Middle frontal gyrus (tissue), 1 donor: Measurements from ENCODE around the gene CLEC4M.
"Not testable (repeated sequence)": the region's sequence is repeated elsewhere in the genome, so short reads cannot be mapped to it uniquely, and the experiment has no call there.

Experiments used
- DNase-seq: peaks from one replicate; pipeline ENCODE4 v3.0.0-alpha.2; 2015; ENCODE audit warnings: low spot score; ENCODE audit errors: extremely low spot score

Gene CLEC4M

GRCh38 chr19:7740682-7741054 is 22.4 kb upstream of the CLEC4M start:
- DNase-seq: no peak

GRCh38 chr19:7742575-7742974 is 20.5 kb upstream of the CLEC4M start:
- no peak for DNase-seq

GRCh38 chr19:7742991-7743390 is 20.1 kb upstream of the CLEC4M start:
- no peak for DNase-seq

- DNase-seq: no peak
These were observed 19.6 kb upstream of the CLEC4M start for GRCh38 chr19:7743425-7743841.

GRCh38 chr19:7744199-7744786 is 18.8 kb upstream of the CLEC4M start:
- no peak for DNase-seq

GRCh38 chr19:7744871-7745650 is 18.0 kb upstream of the CLEC4M start:
- no peak for DNase-seq

- not testable (repeated sequence) for DNase-seq
These were observed 16.7 kb upstream of the CLEC4M start for GRCh38 chr19:7746306-7746705.

GRCh38 chr19:7746903-7747884 is 15.8 kb upstream of the CLEC4M start, which contains the start of gene CD209:
TSS of gene CD209 (minus strand) at chr19:7747534. CDS start at chr19:7747511, 23 bp downstream.
- DNase-seq: no peak

- DNase-seq: no peak
These were observed 14.9 kb upstream of the CLEC4M start for GRCh38 chr19:7748171-7748570.

- no peak for DNase-seq
These were observed 14.3 kb upstream of the CLEC4M start for GRCh38 chr19:7748756-7749155.

GRCh38 chr19:7751157-7751783 is 11.8 kb upstream of the CLEC4M start:
- DNase-seq: no peak

GRCh38 chr19:7756258-7756657 is 6.8 kb upstream of the CLEC4M start:
- no peak for DNase-seq

- DNase-seq: no peak
These were observed 5.7 kb upstream of the CLEC4M start for GRCh38 chr19:7757358-7757757.

GRCh38 chr19:7759156-7759555 is 3.9 kb upstream of the CLEC4M start:
- no peak for DNase-seq

GRCh38 chr19:7763696-7764095 is 653 bp downstream of the CLEC4M start:
- DNase-seq: no peak

- DNase-seq: not testable (repeated sequence)
These were observed 1.1 kb downstream of the CLEC4M start for GRCh38 chr19:7764157-7764556.

GRCh38 chr19:7765043-7765442 is 2.0 kb downstream of the CLEC4M start:
- DNase-seq: not testable (repeated sequence)

GRCh38 chr19:7766535-7766934 is 3.5 kb downstream of the CLEC4M start:
- DNase-seq: no peak

GRCh38 chr19:7767487-7767886 is 4.4 kb downstream of the CLEC4M start:
- DNase-seq: no peak

- no peak for DNase-seq
These were observed 6.1 kb downstream of the CLEC4M start for GRCh38 chr19:7769171-7769570.

- DNase-seq: no peak
These were observed 8.0 kb downstream of the CLEC4M start for GRCh38 chr19:7771072-7771471.
